ENCODE data around the gene DPP10. TPM values are rescaled to one million over a fixed set of nuclear protein-coding genes. Genes with fewer than 3 reads are reported as not detected.

Gene DPP10
- total and polyA plus RNA-seq, 2 of the 13 experiments (the other 11 are each of a cell fraction or from before 2014, with no cell fraction given), result 0.95 to 1.7 TPM

- H3K9ac ChIP-seq (ENCODE audit: insufficient read depth, low read depth, low read length), result no peak overlapping the region
- H3K27me3 ChIP-seq (ENCODE audit: control insufficient read depth in 1 of 2, insufficient read depth in 2 of 2, low read length in 2 of 2), result no peaks in the 10 kb centered on the region
- DNase-seq (ENCODE audit: low spot score), result no peak
- H3K4me3 ChIP-seq (replicated peaks in 1 of 3; ENCODE audit: insufficient read depth in 1 of 3, low read depth in 2 of 3, low read length in 3 of 3), result no peak overlapping the region
- no peak overlapping the region for H3K4me2 ChIP-seq (ENCODE audit: low read depth, low read length)
- in situ Hi-C loops (cut with HindIII; ENCODE audit: extremely low pct_ligation_motif_present, low pct_unique_long_range_greater_than_20kb), result no loop called here
- intact Hi-C loops (cut with micrococcal nuclease; ENCODE audit: unreplicated experiment), result no loop called here
- no peaks in the 10 kb centered on the region for H3K4me1 ChIP-seq (ENCODE audit: insufficient read depth, low read length)
- ATAC-seq, result no peak
- no TSS peak for BruUV-seq (replicated peaks)
- H4K20me1 ChIP-seq (ENCODE audit: insufficient read depth, low read length), result no peaks in the 10 kb centered on the region
- POLR2A ChIA-PET, result no interaction called here
- H3K27ac ChIP-seq (ENCODE audit: extremely low read length, insufficient read depth, low read length), result no peak overlapping the region
- peaks cover 77% of the 10 kb centered on the region for H3K9me3 ChIP-seq (ENCODE audit: low read length)
- 13% methylated on average over 1 of the region's 1 CpG for WGBS (ENCODE audit: low lambda C conversion rate)
- FAIRE-seq, result no peak
- TF ChIP-seq RERE (CRISPR knock-in tag; IDR thresholded peaks at IDR 0.05; ENCODE audit: low read depth), result no peak
- TF ChIP-seq SOX13 (IDR thresholded peaks at IDR 0.05), result no peak
- no peak for TF ChIP-seq SOX13 (CRISPR knock-in tag; conservative IDR thresholded peaks at IDR 0.05 in 1 of 2, IDR thresholded peaks at IDR 0.05 in 1 of 2)
- CTCF ChIA-PET (ENCODE audit: low intra/inter-chr PET ratio, low total read pairs), result no interaction called here
- no peaks in the 10 kb centered on the region for H3K36me3 ChIP-seq (replicated peaks in 1 of 2; ENCODE audit: control insufficient read depth in 1 of 2, insufficient read depth in 2 of 2, low read length in 2 of 2)
- no peak overlapping the region for H2AFZ ChIP-seq (ENCODE audit: low read length)
- H3K79me2 ChIP-seq (ENCODE audit: insufficient read depth, low read length), result no peaks in the 10 kb centered on the region
Observed at GRCh38 chr2:115484486-115484885, 1042.0 kb downstream of the DPP10 start.

- H3K9ac ChIP-seq (ENCODE audit: insufficient read depth, low read depth, low read length), result no peak overlapping the region
- CTCF ChIA-PET (ENCODE audit: low intra/inter-chr PET ratio, low total read pairs), result no interaction called here
- no TSS peak for BruUV-seq (replicated peaks)
- DNase-seq (ENCODE audit: low spot score) (no peak), ATAC-seq (no peak), FAIRE-seq (no peak)
- no peaks in the 10 kb centered on the region for H3K79me2 ChIP-seq (ENCODE audit: insufficient read depth, low read length)
- POLR2A ChIA-PET, result no interaction called here
- H3K27ac ChIP-seq (ENCODE audit: extremely low read length, insufficient read depth, low read length), result no peak overlapping the region
- H4K20me1 ChIP-seq (ENCODE audit: insufficient read depth, low read length), result no peaks in the 10 kb centered on the region
- peaks cover 77% of the 10 kb centered on the region for H3K9me3 ChIP-seq (ENCODE audit: low read length)
- no peak overlapping the region for H2AFZ ChIP-seq (ENCODE audit: low read length)
- 10% methylated on average over 4 of the region's 4 CpGs for WGBS (ENCODE audit: low lambda C conversion rate)
- H3K27me3 ChIP-seq (ENCODE audit: control insufficient read depth in 1 of 2, insufficient read depth in 2 of 2, low read length in 2 of 2), result no peaks in the 10 kb centered on the region
- H3K4me1 ChIP-seq (ENCODE audit: insufficient read depth, low read length), result no peaks in the 10 kb centered on the region
- intact Hi-C loops (cut with micrococcal nuclease; ENCODE audit: unreplicated experiment) (no loop called here), in situ Hi-C loops (cut with HindIII; ENCODE audit: extremely low pct_ligation_motif_present, low pct_unique_long_range_greater_than_20kb) (no loop called here)
- H3K4me3 ChIP-seq (replicated peaks in 1 of 3; ENCODE audit: insufficient read depth in 1 of 3, low read depth in 2 of 3, low read length in 3 of 3), result no peak overlapping the region
- H3K4me2 ChIP-seq (ENCODE audit: low read depth, low read length), result no peak overlapping the region
- H3K36me3 ChIP-seq (replicated peaks in 1 of 2; ENCODE audit: control insufficient read depth in 1 of 2, insufficient read depth in 2 of 2, low read length in 2 of 2), result no peaks in the 10 kb centered on the region
- no peak for TF ChIP-seq BRD4 (CRISPR knock-in tag; IDR thresholded peaks at IDR 0.05)
- no peak for TF ChIP-seq PHF8 (CRISPR knock-in tag; IDR thresholded peaks at IDR 0.05)
- no peak for TF ChIP-seq ZNF770 (CRISPR knock-in tag; IDR thresholded peaks at IDR 0.05)
- TF ChIP-seq SOX6 (IDR thresholded peaks at IDR 0.05), result no peak
- TF ChIP-seq SOX6 (CRISPR knock-in tag; IDR thresholded peaks at IDR 0.05), result no peak
Observed at GRCh38 chr2:115484983-115485382, 1042.5 kb downstream of the DPP10 start.

Measured in HepG2 (cell line).